BLaER1 treated with 17β-estradiol and CSF1 and Interleukin-3, amounts not matched to agents 10 nM and 100 nM (cell line): ENCODE measurements around the gene RASSF3.

Source experiments
- H3K27ac ChIP-seq, 11 experiments: shearing (Covaris generic); formaldehyde crosslinking; 2 replicates each; pipeline ENCODE4 v1.8.1; 2022
- H3K27me3 ChIP-seq, 11 experiments: shearing (Covaris generic); formaldehyde crosslinking; 2 replicates each; pipeline ENCODE4 v1.8.1; 2022
- H3K36me3 ChIP-seq, 11 experiments: shearing (Covaris generic); formaldehyde crosslinking; 2 replicates each; pipeline ENCODE4 v1.8.1; 2022
- H3K4me1 ChIP-seq, 10 experiments: shearing (Covaris generic); formaldehyde crosslinking; 2 replicates each; pipeline ENCODE4 v1.8.1; 2022
- H3K4me2 ChIP-seq, 11 experiments: shearing (Covaris generic); formaldehyde crosslinking; 2 replicates each; pipeline ENCODE4 v1.8.1; 2022
- H3K4me3 ChIP-seq, 10 experiments: shearing (Covaris generic); formaldehyde crosslinking; 2 replicates each; pipeline ENCODE4 v1.8.1; 2022
- H3K9ac ChIP-seq, 11 experiments: shearing (Covaris generic); formaldehyde crosslinking; 2 replicates each; pipeline ENCODE4 v1.8.1; 2022
- H3K9me3 ChIP-seq, 11 experiments: shearing (Covaris generic); formaldehyde crosslinking; replicated peaks in 1 of 11; 2 replicates each; pipeline ENCODE4 v1.8.1; 2022
- H4K20me1 ChIP-seq, 11 experiments: shearing (Covaris generic); formaldehyde crosslinking; 2 replicates each; pipeline ENCODE4 v1.8.1; 2022
- Cebpa-rat ChIP-seq, 11 experiments: shearing (Covaris generic); IDR thresholded peaks; 2 replicates each; pipeline ENCODE4 v1.8.1; 2022

Gene RASSF3

DNA sequence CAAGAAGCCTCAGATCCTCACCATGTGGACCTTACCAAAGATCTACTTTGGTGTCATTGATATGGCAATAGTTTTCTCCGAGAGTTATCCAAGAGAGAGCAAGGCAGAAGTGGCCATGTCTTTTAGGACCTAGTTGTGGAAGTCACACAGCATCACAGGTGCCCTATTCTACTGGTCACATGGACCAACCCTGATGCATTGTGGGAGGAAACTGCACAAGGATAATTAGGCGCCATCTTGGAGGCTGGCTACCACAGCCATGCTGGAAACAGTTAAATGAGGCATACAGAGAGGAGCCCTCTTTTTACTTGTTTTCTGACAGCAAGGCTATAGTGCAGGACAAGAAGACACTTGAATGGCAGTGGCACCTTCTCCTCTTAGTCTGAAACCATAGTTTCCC lies 99.1 kb downstream of the RASSF3 start:
- Histone ChIP-seq H3K9ac (no peak overlapping the region), H3K4me2 (no peak overlapping the region), H3K4me3 (no peak overlapping the region), H3K36me3 (peaks cover 9 to 78% (median 22%) of the 10 kb centered on the region in 11 experiments), H3K4me1 (peaks cover 2 to 24% (median 18%) of the 10 kb centered on the region in 10 experiments; a peak in 16 of 20 replicates), H3K9me3 (peaks cover 0 to 4% (median 0%) of the 10 kb centered on the region in 11 experiments; a peak in 1 of 22 replicates), H4K20me1 (peaks cover 0 to 12% (median 0%) of the 10 kb centered on the region in 11 experiments; a peak in 5 of 22 replicates), H3K27me3 (no peaks in the 10 kb centered on the region), H3K27ac (no peak overlapping the region)
- no peak for TF ChIP-seq Cebpa-rat (IDR thresholded peaks at IDR 0.05)

DNA sequence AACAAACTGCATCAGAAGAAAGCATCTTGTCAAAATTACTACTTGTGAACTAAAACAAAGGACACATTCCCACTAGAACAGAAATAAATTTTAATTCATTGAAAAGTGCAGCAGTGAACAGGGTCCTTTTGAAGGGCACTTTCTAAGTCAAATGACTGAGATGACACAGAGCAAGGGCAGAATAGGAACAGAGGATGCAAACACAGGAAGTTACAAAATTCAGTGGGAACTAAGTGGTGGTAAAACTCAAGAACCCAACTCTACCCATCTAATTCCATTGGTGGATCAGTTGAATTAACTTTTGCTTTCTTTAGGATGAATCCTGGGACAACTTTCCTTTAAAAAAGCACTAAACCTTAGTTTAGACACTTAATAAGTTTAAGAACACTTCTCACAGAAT lies 103.1 kb downstream of the RASSF3 start:
- no peak for TF ChIP-seq Cebpa-rat (IDR thresholded peaks at IDR 0.05)
- Histone ChIP-seq H3K27ac (peak overlapping the region in 4 of 11 experiments; percentile 7 to 41 (median 21); a peak in 4 of 22 replicates), H3K9me3 (peaks cover 0 to 4% (median 0%) of the 10 kb centered on the region in 11 experiments; a peak in 1 of 22 replicates)

DNA sequence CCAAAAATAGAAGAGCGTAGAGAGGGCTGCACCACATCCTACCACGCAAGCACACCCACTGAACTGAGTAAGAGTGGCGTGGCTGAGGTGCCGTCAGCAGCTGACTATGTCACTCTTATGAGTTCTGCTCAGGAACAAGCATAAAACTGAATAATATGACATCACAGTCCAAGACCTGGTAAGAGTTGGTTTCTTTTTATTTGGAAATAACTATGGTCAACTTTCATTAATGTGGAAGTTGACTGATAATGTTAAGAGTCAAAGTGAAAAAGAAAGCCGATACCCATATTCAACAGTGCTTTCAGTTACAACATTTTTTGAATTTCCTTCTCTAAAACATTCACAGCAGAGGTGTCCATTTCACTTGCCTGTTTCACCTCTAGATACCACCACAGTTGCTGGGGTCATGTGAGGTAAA lies 104.3 kb downstream of the RASSF3 start:
- no peak overlapping the region; a peak in 1 of 20 replicates for H3K4me3 ChIP-seq
- H3K36me3 ChIP-seq = peaks cover 51 to 96% (median 68%) of the 10 kb centered on the region in 11 experiments
- peaks cover 0 to 4% (median 0%) of the 10 kb centered on the region in 11 experiments; a peak in 1 of 22 replicates for H3K9me3 ChIP-seq
- peaks cover 0 to 14% (median 0%) of the 10 kb centered on the region in 11 experiments; a peak in 2 of 22 replicates for H4K20me1 ChIP-seq
- TF ChIP-seq Cebpa-rat (IDR thresholded peaks at IDR 0.05) = no peak
- H3K9ac ChIP-seq = no peak overlapping the region
- peaks cover 3 to 56% (median 24%) of the 10 kb centered on the region in 10 experiments; a peak in 16 of 20 replicates for H3K4me1 ChIP-seq
- H3K27ac ChIP-seq = peak overlapping the region in 1 of 11 experiments; percentile 41; a peak in 2 of 22 replicates
- no peaks in the 10 kb centered on the region for H3K27me3 ChIP-seq
- peak overlapping the region in 10 of 11 experiments; percentile 18 to 67 (median 44); a peak in 15 of 22 replicates for H3K4me2 ChIP-seq

More for the DNA sequence above, 103.1 kb downstream of the RASSF3 start:
- Histone ChIP-seq H3K4me3 (no peak overlapping the region), H3K4me1 (peaks cover 3 to 46% (median 24%) of the 10 kb centered on the region in 10 experiments; a peak in 16 of 20 replicates), H3K4me2 (peak overlapping the region in 8 of 11 experiments; percentile 30 to 67 (median 52); a peak in 14 of 22 replicates), H3K9ac (no peak overlapping the region), H4K20me1 (peaks cover 0 to 8% (median 0%) of the 10 kb centered on the region in 11 experiments; a peak in 1 of 22 replicates), H3K27me3 (no peaks in the 10 kb centered on the region), H3K36me3 (peaks cover 45 to 94% (median 60%) of the 10 kb centered on the region in 11 experiments)

DNA sequence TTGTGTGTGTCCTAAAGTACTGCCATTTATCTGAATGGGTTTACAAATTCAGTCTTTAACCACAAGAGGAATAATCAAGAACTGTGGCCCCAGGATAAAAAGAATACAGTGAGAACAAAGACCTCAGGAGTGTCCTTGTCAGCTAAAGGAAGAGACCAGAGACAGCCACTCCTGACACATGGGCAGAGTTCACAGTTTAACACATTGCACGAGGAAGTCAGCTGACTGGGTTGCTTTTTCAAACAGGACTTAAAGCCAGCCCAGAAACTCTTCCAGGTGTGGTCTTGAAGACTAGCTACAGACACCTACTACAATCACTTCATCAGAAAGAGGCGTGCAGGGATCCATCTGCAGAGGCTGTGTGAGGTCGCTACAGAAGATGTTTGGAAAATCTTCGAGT lies 106.1 kb downstream of the RASSF3 start:
- Histone ChIP-seq H3K4me1 (peaks cover 3 to 58% (median 24%) of the 10 kb centered on the region in 10 experiments; a peak in 16 of 20 replicates), H4K20me1 (peaks cover 0 to 18% (median 0%) of the 10 kb centered on the region in 11 experiments; a peak in 2 of 22 replicates), H3K27ac (no peak overlapping the region), H3K27me3 (no peaks in the 10 kb centered on the region), H3K9me3 (peaks cover 0 to 4% (median 0%) of the 10 kb centered on the region in 11 experiments; a peak in 1 of 22 replicates), H3K4me3 (no peak overlapping the region), H3K36me3 (peaks cover 68 to 99% (median 85%) of the 10 kb centered on the region in 11 experiments), H3K4me2 (no peak overlapping the region), H3K9ac (no peak overlapping the region)
- TF ChIP-seq Cebpa-rat (IDR thresholded peaks at IDR 0.05) = no peak

DNA sequence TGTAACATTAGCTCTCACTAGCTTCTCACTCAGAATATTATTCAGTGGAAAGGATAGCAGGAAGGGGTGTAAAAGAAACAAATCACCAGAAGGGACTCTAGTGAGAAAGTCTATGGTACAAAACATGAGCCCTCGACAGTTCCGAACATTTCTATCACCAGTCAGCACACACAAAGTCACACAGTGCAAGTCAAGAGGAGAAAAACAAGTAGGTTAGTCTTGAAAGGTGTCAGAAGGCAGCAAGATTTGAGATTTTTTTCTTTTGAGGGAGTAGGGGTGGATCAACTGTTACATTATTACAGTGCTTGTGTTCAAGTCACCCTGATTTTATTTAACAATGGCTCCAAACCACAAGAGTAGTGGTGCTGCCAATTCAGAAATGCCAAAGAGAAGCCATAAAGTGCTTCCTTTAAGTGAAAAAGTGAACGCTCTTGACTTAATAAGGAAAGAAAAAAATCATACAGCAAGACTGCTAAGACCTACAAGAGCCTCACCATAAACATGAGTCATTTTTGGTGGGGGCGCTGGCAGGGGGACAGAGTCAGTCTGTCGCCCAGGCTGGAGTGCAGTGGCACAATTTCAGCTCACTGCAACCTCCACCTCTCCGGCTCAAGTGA lies 106.7 kb downstream of the RASSF3 start:
- H3K36me3 ChIP-seq = peaks cover 72 to 99% (median 89%) of the 10 kb centered on the region in 11 experiments
- no peak overlapping the region for H3K4me2 ChIP-seq
- H3K27me3 ChIP-seq = no peaks in the 10 kb centered on the region
- H3K4me3 ChIP-seq = no peak overlapping the region
- H4K20me1 ChIP-seq = peaks cover 0 to 18% (median 0%) of the 10 kb centered on the region in 11 experiments; a peak in 2 of 22 replicates
- H3K27ac ChIP-seq = no peak overlapping the region
- H3K9me3 ChIP-seq = peaks cover 0 to 4% (median 0%) of the 10 kb centered on the region in 11 experiments; a peak in 1 of 22 replicates
- no peak for TF ChIP-seq Cebpa-rat (IDR thresholded peaks at IDR 0.05)
- H3K9ac ChIP-seq = no peak overlapping the region
- peaks cover 3 to 58% (median 24%) of the 10 kb centered on the region in 10 experiments; a peak in 16 of 20 replicates for H3K4me1 ChIP-seq

DNA sequence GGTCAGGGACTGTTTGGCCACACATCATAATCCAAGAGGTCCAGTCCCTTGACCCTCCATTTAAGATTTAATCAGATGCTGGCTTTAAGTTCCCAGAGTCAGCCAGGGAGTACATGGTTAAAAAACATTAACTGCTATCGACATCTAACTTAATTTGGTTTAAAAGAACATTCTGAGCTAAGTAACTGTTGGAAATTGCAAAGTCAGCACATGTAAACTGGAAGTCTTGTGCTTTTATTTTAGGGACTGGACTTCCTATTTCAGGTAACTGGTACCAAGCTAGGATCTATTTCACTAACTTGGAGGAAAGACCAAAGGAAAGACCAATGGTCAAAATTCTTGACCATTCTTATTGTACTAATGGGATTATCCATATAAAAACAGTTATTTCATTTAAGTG lies 108.4 kb downstream of the RASSF3 start:
- H3K9me3 ChIP-seq = peaks cover 0 to 3% (median 0%) of the 10 kb centered on the region in 11 experiments; a peak in 1 of 22 replicates
- peak overlapping the region in 2 of 11 experiments; percentile 32 to 55; a peak in 3 of 22 replicates for H3K4me2 ChIP-seq
- H3K27ac ChIP-seq = no peak overlapping the region
- TF ChIP-seq Cebpa-rat (IDR thresholded peaks at IDR 0.05) = no peak
- peaks cover 3 to 45% (median 13%) of the 10 kb centered on the region in 10 experiments; a peak in 16 of 20 replicates for H3K4me1 ChIP-seq
- no peak overlapping the region for H3K4me3 ChIP-seq
- H3K9ac ChIP-seq = no peak overlapping the region
- peaks cover 0 to 15% (median 0%) of the 10 kb centered on the region in 11 experiments; a peak in 2 of 22 replicates for H4K20me1 ChIP-seq
- H3K27me3 ChIP-seq = no peaks in the 10 kb centered on the region
- H3K36me3 ChIP-seq = peaks cover 70 to 100% (median 95%) of the 10 kb centered on the region in 11 experiments

DNA sequence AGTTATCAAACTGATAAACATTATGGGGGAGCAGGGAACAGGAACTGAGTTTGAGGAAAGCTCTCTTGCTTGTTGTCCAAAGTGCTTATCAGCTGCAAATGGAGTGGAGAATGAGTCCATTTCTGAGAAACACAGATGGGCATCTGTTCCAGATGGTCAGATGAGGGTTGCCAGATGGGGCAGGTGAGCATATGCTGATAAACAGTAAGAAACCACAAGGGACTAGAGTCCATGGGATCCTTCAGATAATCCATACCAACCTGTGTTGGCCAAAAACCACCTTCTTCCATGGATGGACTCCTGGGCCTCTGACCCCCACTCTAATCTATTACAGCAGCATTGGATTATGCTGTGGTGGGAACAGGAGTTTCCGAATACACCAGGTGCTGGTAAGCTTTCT lies 110.6 kb downstream of the RASSF3 start:
- H3K9ac ChIP-seq = no peak overlapping the region
- H3K4me1 ChIP-seq = peaks cover 0 to 23% (median 0%) of the 10 kb centered on the region in 10 experiments; a peak in 6 of 20 replicates
- no peak for TF ChIP-seq Cebpa-rat (IDR thresholded peaks at IDR 0.05)
- peaks cover 73 to 100% (median 87%) of the 10 kb centered on the region in 11 experiments for H3K36me3 ChIP-seq
- H3K9me3 ChIP-seq = no peaks in the 10 kb centered on the region
- H3K4me3 ChIP-seq = no peak overlapping the region
- H3K4me2 ChIP-seq = no peak overlapping the region
- H3K27me3 ChIP-seq = no peaks in the 10 kb centered on the region
- peaks cover 0 to 30% (median 0%) of the 10 kb centered on the region in 11 experiments; a peak in 3 of 22 replicates for H4K20me1 ChIP-seq
- H3K27ac ChIP-seq = no peak overlapping the region

DNA sequence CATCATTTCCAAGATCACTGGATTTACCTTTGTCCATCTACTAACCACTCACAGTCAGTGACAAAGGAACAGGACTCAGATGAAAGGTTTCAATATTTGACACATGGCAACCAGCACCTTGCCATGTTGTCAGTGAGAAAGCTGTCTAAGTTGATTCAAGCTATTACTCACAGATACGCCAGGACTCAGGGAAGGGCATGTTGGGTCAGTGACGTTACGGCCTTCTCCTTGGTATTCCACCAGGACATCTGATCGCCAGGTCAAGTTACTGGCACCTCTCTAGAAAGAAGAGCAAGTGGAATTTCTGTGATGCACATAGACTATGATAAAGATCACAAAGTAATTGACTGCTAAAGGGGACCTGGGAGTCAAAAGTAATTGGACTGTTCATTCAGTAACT lies 112.5 kb downstream of the RASSF3 start:
- Histone ChIP-seq H3K4me2 (no peak overlapping the region), H3K4me1 (peaks cover 0 to 17% (median 0%) of the 10 kb centered on the region in 10 experiments; a peak in 6 of 20 replicates), H3K36me3 (peaks cover 57 to 100% (median 81%) of the 10 kb centered on the region in 11 experiments), H3K27me3 (no peaks in the 10 kb centered on the region), H4K20me1 (peaks cover 0 to 28% (median 0%) of the 10 kb centered on the region in 11 experiments; a peak in 3 of 22 replicates), H3K4me3 (no peak overlapping the region), H3K9ac (no peak overlapping the region), H3K9me3 (no peaks in the 10 kb centered on the region), H3K27ac (no peak overlapping the region)
- TF ChIP-seq Cebpa-rat (IDR thresholded peaks at IDR 0.05) = no peak

DNA sequence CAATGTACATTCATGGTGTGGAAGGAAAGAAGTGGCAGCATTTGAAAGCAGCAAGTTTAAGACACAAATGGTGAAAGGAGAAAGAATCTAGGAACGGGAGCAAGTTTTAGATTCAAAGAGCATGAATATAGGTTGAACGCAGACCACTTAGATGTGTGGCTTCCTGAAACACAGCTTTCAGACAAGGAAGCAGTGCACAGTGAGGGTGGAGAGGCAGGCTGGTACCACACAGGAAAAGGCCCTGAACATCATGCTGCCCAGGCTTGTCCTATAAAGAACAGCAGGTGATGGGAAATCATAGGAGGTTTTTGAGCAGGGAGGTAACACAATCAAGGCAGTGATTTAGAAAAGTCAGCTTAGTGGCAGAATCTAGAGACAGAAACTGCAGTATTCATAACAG lies 113.3 kb downstream of the RASSF3 start:
- TF ChIP-seq Cebpa-rat (IDR thresholded peaks at IDR 0.05) = no peak
- peaks cover 63 to 100% (median 82%) of the 10 kb centered on the region in 11 experiments for H3K36me3 ChIP-seq

More for the DNA sequence above, 113.3 kb downstream of the RASSF3 start:
- Histone ChIP-seq H3K9ac (no peak overlapping the region), H3K27ac (no peak overlapping the region), H3K9me3 (no peaks in the 10 kb centered on the region), H3K4me1 (peaks cover 0 to 9% (median 0%) of the 10 kb centered on the region in 10 experiments; a peak in 6 of 20 replicates), H3K4me3 (no peak overlapping the region), H3K27me3 (no peaks in the 10 kb centered on the region), H4K20me1 (peaks cover 0 to 24% (median 0%) of the 10 kb centered on the region in 11 experiments; a peak in 3 of 22 replicates), H3K4me2 (no peak overlapping the region)
